ENCODE results near the gene CDH20. TPM values are rescaled to one million over a fixed set of nuclear protein-coding genes. Genes with fewer than 3 reads are reported as not detected.

Gene CDH20
- total RNA-seq, 4 donors from 2014 or later = 0.63 to 7.1 (median 2.4) TPM

GRCh38 chr18:61602836-61603235, 269.6 kb downstream of the CDH20 start:
- ATAC-seq (ENCODE audit: low FRiP score) (no peak), DNase-seq (ENCODE audit: low spot score) (no peak)
- TF ChIP-seq CTCF (IDR thresholded peaks at IDR 0.05) = no peak

Small RNA genes lying within 50 kb of the gene (small RNA-seq; reads per million reads assigned to genes)
- gene RNU6-116P = not detected

All from omental fat pad (tissue), 4 donors.